COLO829 (cell line): ENCODE results near the gene MZT2A.
"Not testable (repeated sequence)": the region's sequence is repeated elsewhere in the genome, so short reads cannot be mapped to it uniquely, and the experiment has no call there.

Experiments used
- DNase-seq: peaks from one replicate; pipeline ENCODE4 v3.0.0; 2012; ENCODE audit warnings: low spot score

The MZT2A gene

DNA sequence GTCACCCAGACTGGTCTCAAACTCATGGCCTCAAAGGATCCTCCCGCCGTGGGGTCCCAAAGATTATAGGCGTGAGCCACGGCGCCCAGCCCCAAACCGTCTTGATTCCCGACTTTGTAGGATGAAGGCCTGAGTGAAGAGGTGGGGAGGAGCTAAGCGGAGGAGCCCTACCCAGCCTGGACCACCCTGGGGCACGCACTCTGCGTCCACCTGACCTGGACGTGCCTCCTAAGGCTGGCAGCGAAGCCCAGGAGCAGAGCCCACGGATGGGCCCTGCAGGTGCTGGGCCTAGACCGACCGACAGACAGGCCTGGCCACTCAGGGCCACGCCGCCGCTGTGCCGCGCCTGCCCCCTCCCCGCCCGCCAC lies 744 bp downstream of the MZT2A start:
- DNase-seq: not testable (repeated sequence)

- DNase-seq: not testable (repeated sequence)
These were observed 1.4 kb downstream of the MZT2A start for GRCh38 chr2:131490616-131491468.

- DNase-seq: no peak
These were observed 3.6 kb downstream of the MZT2A start for GRCh38 chr2:131488306-131489205.

- DNase-seq: not testable (repeated sequence)
These were observed 5.8 kb downstream of the MZT2A start for GRCh38 chr2:131486201-131486902.

- not testable (repeated sequence) for DNase-seq
These were observed 7.2 kb downstream of the MZT2A start for GRCh38 chr2:131484906-131485460.

GRCh38 chr2:131483981-131484820 lies 8.0 kb downstream of the MZT2A start:
- not testable (repeated sequence) for DNase-seq

DNA sequence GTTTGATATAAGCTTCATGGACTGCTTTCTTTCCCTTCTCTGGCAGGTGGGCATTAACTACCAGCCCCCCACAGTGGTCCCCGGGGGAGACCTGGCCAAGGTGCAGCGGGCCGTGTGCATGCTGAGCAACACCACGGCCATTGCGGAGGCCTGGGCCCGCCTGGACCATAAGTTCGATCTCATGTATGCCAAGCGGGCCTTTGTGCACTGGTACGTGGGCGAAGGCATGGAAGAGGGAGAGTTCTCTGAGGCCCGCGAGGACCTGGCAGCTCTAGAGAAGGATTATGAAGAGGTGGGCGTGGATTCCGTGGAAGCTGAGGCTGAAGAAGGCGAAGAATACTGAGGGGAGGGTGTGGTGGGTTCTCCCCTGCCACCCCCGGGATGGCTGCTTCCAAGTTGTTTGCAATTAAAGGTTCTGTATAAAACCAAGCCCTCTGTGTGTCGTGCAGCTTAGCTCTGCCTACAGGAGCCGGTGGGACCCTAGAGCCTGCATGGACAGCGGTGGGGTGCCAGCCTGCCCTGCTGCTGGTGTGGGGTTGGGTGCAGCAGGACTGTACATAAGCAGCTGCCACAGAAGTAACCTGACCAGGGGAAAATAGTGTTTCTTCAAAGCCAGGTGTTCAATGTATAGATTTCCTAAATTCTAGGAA lies 9.6 kb downstream of the MZT2A start:
- DNase-seq: not testable (repeated sequence)

GRCh38 chr2:131480351-131480750 lies 11.8 kb downstream of the MZT2A start:
- not testable (repeated sequence) for DNase-seq

DNA sequence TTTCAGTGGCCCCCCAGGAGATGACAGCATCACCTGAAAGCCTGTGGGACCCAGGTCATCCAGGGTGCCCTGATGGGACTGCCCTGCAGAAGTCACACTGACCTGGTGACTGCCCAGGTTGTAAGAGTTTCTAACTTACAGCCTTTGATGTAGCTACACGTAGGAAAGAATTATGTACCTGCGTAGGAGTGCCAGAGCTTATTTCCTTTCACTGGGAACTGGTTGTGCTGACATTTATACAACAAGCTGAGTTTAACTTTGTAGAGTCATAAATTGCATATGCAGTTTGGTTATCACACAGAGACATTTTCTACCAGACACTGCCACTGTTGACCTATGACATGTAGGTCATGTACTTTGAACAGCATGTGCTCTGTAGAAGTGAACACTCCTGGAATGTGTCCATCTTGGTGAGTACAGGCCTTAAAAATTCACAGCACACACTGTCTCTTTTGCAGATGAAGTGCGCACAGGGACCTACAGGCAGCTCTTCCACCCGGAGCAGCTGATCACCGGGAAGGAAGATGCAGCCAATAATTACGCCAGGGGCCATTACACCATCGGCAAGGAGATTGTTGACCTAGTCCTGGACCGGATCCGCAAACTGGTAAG lies 13.2 kb downstream of the MZT2A start:
- DNase-seq: not testable (repeated sequence)

DNA sequence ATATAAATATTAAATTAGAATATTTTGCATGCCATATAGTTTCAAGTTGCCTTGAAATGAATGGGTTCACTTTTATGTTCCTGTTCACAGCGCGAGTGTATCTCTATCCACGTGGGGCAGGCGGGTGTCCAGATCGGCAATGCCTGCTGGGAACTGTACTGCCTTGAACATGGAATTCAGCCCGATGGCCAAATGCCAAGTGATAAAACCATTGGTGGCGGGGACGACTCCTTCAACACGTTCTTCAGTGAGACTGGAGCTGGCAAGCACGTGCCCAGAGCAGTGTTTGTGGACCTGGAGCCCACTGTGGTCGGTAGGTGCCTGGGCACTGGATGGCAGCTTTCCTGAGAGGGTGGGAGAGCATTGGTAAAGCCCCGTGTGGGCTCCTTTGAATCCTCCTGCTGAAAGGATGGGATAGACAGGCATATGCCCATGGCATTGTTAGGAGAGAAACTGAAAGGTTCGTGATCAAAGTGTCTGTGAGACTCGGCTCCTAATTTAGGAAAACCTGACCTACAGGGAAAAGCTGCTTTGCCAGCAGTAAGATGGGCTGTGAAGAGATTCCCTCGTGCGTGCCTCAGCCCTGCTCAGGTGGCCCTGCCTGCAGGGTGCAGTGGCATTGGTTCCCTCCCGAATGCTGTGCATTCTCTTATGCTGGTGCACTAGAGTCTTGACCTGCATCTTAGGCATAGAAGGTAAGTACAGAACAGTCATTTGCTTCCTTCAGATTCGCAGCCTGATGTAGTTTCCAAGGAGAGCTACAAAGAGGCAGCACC lies 13.9 kb downstream of the MZT2A start:
- DNase-seq: not testable (repeated sequence)

DNA sequence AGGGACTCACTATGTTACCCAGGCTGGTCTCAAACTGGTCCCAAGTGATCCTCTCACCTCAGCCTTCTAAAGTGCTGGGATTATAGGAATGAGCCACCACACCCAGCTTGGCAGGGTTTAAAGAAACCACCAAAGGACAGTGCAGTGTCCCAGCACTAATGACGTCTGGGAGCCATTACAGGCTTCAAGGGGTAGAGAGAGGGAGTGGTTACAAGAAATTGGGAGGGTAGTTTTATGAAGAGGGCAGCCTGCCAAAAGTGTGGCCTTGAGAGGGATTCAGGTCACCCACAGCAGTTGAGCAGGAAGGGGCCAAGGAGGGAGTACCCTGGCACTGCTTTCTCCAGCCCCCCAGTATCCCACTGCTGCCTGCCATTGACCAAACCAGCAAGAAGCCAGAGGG lies 15.0 kb downstream of the MZT2A start:
- DNase-seq: not testable (repeated sequence)

DNA sequence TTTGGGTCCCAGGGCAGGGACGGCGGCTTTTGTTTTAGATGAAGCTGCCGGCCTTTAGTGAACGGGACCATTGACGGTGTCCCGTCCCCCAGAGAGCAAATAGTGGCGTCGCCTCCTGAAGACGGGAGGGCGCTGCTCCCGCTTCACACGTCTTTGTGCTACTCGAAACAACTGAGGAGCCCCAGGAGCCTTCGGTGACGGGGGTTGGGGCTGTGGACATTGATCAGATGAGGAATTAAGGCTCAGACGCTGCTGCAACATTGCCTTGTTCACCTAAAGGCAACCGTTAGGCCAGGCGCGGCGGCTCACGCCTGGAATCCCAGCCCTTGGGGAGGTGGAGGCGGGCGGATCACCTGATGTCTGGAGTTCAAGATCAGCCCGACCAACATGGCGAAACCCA lies 15.8 kb downstream of the MZT2A start:
- DNase-seq: not testable (repeated sequence)

DNA sequence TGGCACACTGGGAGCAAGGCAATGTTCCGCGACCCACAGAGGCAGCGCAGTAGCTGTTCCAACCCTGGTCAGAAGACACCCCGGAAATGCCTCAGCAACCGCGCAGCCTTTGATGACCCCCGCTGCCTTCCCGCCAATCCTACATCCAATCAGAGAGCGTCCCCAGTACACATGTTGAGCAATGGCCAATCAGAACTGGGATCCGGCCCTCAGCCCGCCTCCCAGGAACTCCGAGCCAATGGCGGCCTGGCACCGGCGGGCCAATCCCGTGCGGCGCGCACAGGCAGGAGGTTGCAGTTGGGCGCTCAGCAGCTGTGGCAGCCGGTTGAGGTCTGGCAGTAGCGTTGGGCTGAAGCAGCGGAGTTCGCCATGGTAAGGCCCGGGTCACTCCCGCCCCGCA lies 16.4 kb downstream of the MZT2A start, which contains the start of gene TUBA3D:
Gene TUBA3D, plus strand, starts transcription at position 289 of the 400 bp plus-strand sequence. Its CDS starts 81 bp downstream, at position 370.
- DNase-seq: no peak

DNA sequence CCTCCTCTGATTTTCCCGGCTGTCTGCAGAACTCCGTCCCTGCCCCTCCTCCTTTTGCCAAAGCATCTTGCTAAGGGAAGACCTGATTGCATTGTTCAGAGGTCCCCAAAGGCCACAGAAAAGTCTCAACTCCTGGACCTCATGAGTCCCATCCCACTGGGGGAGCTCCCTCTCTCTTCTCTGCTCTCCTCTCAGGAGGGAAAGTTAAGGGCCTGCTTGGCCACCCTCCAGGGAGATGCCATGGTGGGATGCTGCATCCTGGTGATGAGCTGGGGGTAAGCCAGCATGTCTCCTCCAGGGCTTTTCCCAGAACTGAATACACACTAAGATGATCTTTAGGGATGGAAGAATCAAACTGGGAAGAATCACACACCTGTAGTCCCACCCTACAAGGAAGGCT lies 18.9 kb downstream of the MZT2A start:
- not testable (repeated sequence) for DNase-seq

GRCh38 chr2:131471624-131472023 lies 20.6 kb downstream of the MZT2A start:
- DNase-seq: not testable (repeated sequence)

DNA sequence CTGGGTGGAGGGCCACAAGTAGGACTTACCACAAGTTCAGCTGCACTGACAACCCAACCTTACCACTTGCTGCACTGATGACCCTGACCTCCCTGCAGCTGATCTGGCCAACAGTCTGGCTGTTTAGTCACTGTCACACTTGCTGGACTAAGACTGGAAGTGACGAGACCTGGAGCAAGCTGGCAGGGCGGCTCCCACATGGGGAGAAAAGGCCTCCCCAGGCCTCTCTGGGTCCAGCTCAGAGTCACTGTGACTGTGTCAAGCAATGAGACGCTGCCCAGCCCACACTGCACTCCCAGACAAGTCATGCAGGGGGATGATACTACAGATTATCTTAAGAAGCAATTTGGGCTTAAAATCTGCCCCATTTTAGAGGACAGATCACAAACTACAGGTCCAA lies 21.3 kb downstream of the MZT2A start:
- not testable (repeated sequence) for DNase-seq

- not testable (repeated sequence) for DNase-seq
These were observed 24.5 kb downstream of the MZT2A start for GRCh38 chr2:131467722-131468121.

- not testable (repeated sequence) for DNase-seq
These were observed 37.3 kb downstream of the MZT2A start for GRCh38 chr2:131454914-131455313.
